Endothelial cell of umbilical vein (primary cell): ENCODE results near the gene CYP27C1. TPM values are rescaled to one million over a fixed set of nuclear protein-coding genes. Genes with fewer than 3 reads are reported as not detected.

Experiments used
- BruUV-seq: library from RNA; stranded (reverse); fragments of 400-500 nt; replicated peaks from 2 replicates; lab custom pipeline; 2021; lab: Mats Ljungman, UMichigan
- CTCF ChIA-PET: fragments of 300-600, 350-600 bp; sonication (Branson Sonifier 250); formaldehyde crosslinking; loops from one replicate; lab custom pipeline; 2021; ENCODE audit warnings: antibody characterized with exemption, inconsistent platforms; lab: Charles Lee
- POLR2A ChIA-PET: fragments of 300-600, 350-600 bp; sonication (Branson Sonifier 250); formaldehyde crosslinking; loops from one replicate; lab custom pipeline; 2021; ENCODE audit warnings: antibody characterized with exemption, inconsistent platforms; lab: Charles Lee
- DNase-seq: peaks from one replicate; pipeline ENCODE4 v3.0.0-alpha.2; 2011; ENCODE audit warnings: low read depth, low spot score
- FAIRE-seq: peaks from 2 replicates; lab custom pipeline; 2011; peaks lifted over from hg19 to GRCh38; lab: Jason Lieb, UNC
- H2AFZ ChIP-seq: 2 replicates; pipeline ENCODE4 v1.6.0; 2012; ENCODE audit warnings: low read depth, low read length, control low read depth, inconsistent platforms
- H3K27ac ChIP-seq: 2 replicates; pipeline ENCODE4 v1.5.1; 2011; ENCODE audit warnings: low read depth, mild to moderate bottlenecking, control low read depth, low read length, moderate library complexity; ENCODE audit not compliant: insufficient read depth
- H3K27me3 ChIP-seq, 2 experiments: 2 replicates each; pipeline versions ENCODE4 v1.6.0 to v1.6.1; 2011; ENCODE audit warnings: low read length in 2 of 2, mixed read lengths in 1 of 2; ENCODE audit not compliant: control insufficient read depth in 2 of 2, insufficient read depth in 2 of 2
- H3K36me3 ChIP-seq, 2 experiments: 2 replicates in 1 of 2; 3 replicates in 1 of 2; pipeline ENCODE4 v1.5.1; 2011; ENCODE audit warnings: low read length in 2 of 2, mild to moderate bottlenecking in 1 of 2, moderate library complexity in 1 of 2; ENCODE audit not compliant: control insufficient read depth in 2 of 2, insufficient read depth in 2 of 2; ENCODE audit errors: extremely low read depth in 1 of 2
- H3K4me1 ChIP-seq: 3 replicates; pipeline ENCODE4 v1.5.1; 2011; ENCODE audit warnings: mild to moderate bottlenecking, low read length; ENCODE audit not compliant: control insufficient read depth, insufficient read depth; ENCODE audit errors: extremely low read depth
- H3K4me2 ChIP-seq: 2 replicates; pipeline ENCODE4 v1.6.1; 2011; ENCODE audit warnings: low read length, control low read depth, mixed read lengths; ENCODE audit not compliant: insufficient read depth
- H3K4me3 ChIP-seq, 3 experiments: fragments of 200-600 bp in 1 of 3; sonication (generic), shearing (Covaris generic) in 1 of 3; replicated peaks in 1 of 3; 2 replicates each; pipeline ENCODE4 v1.5.1; 2011 to 2016; ENCODE audit warnings: control low read depth in 3 of 3, low read length in 3 of 3, mild to moderate bottlenecking in 2 of 3, inconsistent platforms in 1 of 3, low read depth in 1 of 3, moderate library complexity in 1 of 3; ENCODE audit not compliant: insufficient read depth in 1 of 3
- H3K79me2 ChIP-seq: 2 replicates; pipeline ENCODE4 v1.6.0; 2012; ENCODE audit warnings: low read length, inconsistent platforms; ENCODE audit not compliant: control insufficient read depth, insufficient read depth
- H3K9ac ChIP-seq: replicated peaks from 2 replicates; pipeline ENCODE3; 2011; ENCODE audit warnings: low read length, control low read depth; ENCODE audit not compliant: insufficient read depth; ENCODE audit errors: extremely low read depth
- H3K9me1 ChIP-seq: replicated peaks from 3 replicates; pipeline ENCODE4 v1.6.0; 2011; ENCODE audit warnings: mild to moderate bottlenecking, low read length; ENCODE audit not compliant: control insufficient read depth, insufficient read depth; ENCODE audit errors: extremely low read depth
- H3K9me3 ChIP-seq: replicated peaks from 2 replicates; pipeline ENCODE4 v1.5.1; 2012; ENCODE audit warnings: low read length, inconsistent platforms; ENCODE audit not compliant: control insufficient read depth, insufficient read depth
- H4K20me1 ChIP-seq: replicated peaks from 2 replicates; pipeline ENCODE3; 2011; ENCODE audit warnings: mild to moderate bottlenecking, low read length; ENCODE audit not compliant: control insufficient read depth, insufficient read depth; ENCODE audit errors: extremely low read depth
- CTCF ChIP-seq, 2 donors: IDR thresholded peaks; 1 replicate in 1 of 2; 2 replicates in 1 of 2; pipeline ENCODE4 v1.5.1; 2011; ENCODE audit warnings: low read length in 2 of 2, mild to moderate bottlenecking in 2 of 2, moderate library complexity in 2 of 2, control low read depth in 1 of 2, inconsistent platforms in 1 of 2, low read depth in 1 of 2; ENCODE audit not compliant: insufficient read depth in 1 of 2; ENCODE audit errors: extremely low read depth in 1 of 2
- EZH2 ChIP-seq: IDR thresholded peaks from 2 replicates; pipeline ENCODE4 v1.6.1; 2012; ENCODE audit warnings: borderline replicate concordance, low read depth, mild to moderate bottlenecking, moderate library complexity, low read length, inconsistent platforms; ENCODE audit not compliant: severe bottlenecking
- FOS ChIP-seq: IDR thresholded peaks from 2 replicates; pipeline ENCODE4 v1.6.1; 2011; ENCODE audit warnings: mild to moderate bottlenecking, low read length, moderate library complexity, borderline replicate concordance; ENCODE audit not compliant: insufficient read depth
- GATA2 ChIP-seq: IDR thresholded peaks from 2 replicates; pipeline ENCODE4 v1.7.0; 2011; ENCODE audit warnings: low read depth, mild to moderate bottlenecking, moderate library complexity, mixed read lengths, low read length; ENCODE audit not compliant: insufficient read length, insufficient read depth
- JUN ChIP-seq: IDR thresholded peaks from 2 replicates; pipeline ENCODE4 v1.6.1; 2011; ENCODE audit warnings: borderline replicate concordance, low read depth; ENCODE audit not compliant: insufficient read length, insufficient read depth
- MAX ChIP-seq: IDR thresholded peaks from 2 replicates; pipeline ENCODE4 v1.6.1; 2011; ENCODE audit not compliant: insufficient read depth, insufficient read length
- MYC ChIP-seq: IDR thresholded peaks from one replicate; pipeline ENCODE4 v1.6.1; 2011; ENCODE audit warnings: mild to moderate bottlenecking, low read depth, low read length
- POLR2A ChIP-seq: IDR thresholded peaks from 2 replicates; pipeline ENCODE4 v1.6.1; 2012; ENCODE audit warnings: low read depth, mild to moderate bottlenecking, control low read depth, low read length
- POLR2AphosphoS5 ChIP-seq: IDR thresholded peaks from 2 replicates; pipeline ENCODE4 v1.6.1; 2012; ENCODE audit warnings: low read depth, mild to moderate bottlenecking, control low read depth, low read length, moderate library complexity; ENCODE audit not compliant: insufficient read depth
- dilution Hi-C: fragments of 300-500 bp; cut with MboI; formaldehyde crosslinking; loops from one replicate; pipeline ENCODE4 v1.15.0; 2019; ENCODE audit warnings: low sequenced_read_pairs; ENCODE audit not compliant: extremely low pct_ligation_motif_present
- intact Hi-C: fragments of 100-400 bp; cut with micrococcal nuclease; formaldehyde crosslinking; loops from one replicate; pipeline ENCODE4 v1.10.0; 2022
- polyA plus RNA-seq, 4 experiments: library from polyadenylated mRNA; depleted of rRNA in 3 of 4; stranded (reverse) in 3 of 4; unstranded in 1 of 4; fragments of >200 nt; gene quantifications; 2 replicates each; pipeline versions ENCODE4 v1.2.1 to v1.2.3, GENCODE V29; 2011 to 2012; ENCODE audit warnings: missing spikeins in 1 of 4
- total RNA-seq: library from RNA; stranded (reverse); gene quantifications from 2 replicates; pipeline ENCODE4 v1.2.3, GENCODE V29; 2021

The CYP27C1 gene
- total and polyA plus RNA-seq, 2 donors (not counting 3 experiments of a cell fraction or from before 2014, with no cell fraction given) = not detected

- no peaks in the 10 kb centered on the region for H3K36me3 ChIP-seq
- H4K20me1 ChIP-seq = no peaks in the 10 kb centered on the region
- FAIRE-seq (no peak), DNase-seq (no peak)
- CTCF ChIA-PET = no interaction called here
- H3K4me2 ChIP-seq = no peak overlapping the region
- H3K4me3 ChIP-seq = no peak overlapping the region
- H3K79me2 ChIP-seq = no peaks in the 10 kb centered on the region
- no peak overlapping the region for H3K9ac ChIP-seq
- intact Hi-C loops = no loop called here
- H2AFZ ChIP-seq = no peak overlapping the region
- H3K9me3 ChIP-seq = no peaks in the 10 kb centered on the region
- BruUV-seq = no TSS peak
- no peak overlapping the region for H3K27ac ChIP-seq
- H3K27me3 ChIP-seq = peaks cover 0 to 3% of the 10 kb centered on the region in 2 experiments
- H3K9me1 ChIP-seq = no peaks in the 10 kb centered on the region
- H3K4me1 ChIP-seq = peaks cover 10% of the 10 kb centered on the region
- POLR2A ChIA-PET = no interaction called here
- TF ChIP-seq FOS (no peak), POLR2AphosphoS5 (no peak), POLR2A (no peak), MYC (no peak), MAX (no peak), JUN (no peak), CTCF (IDR thresholded peaks at IDR 0.05; ENCODE audit: extremely low read depth in 1 of 2, insufficient read depth in 1 of 2, low read depth in 1 of 2, low read length in 2 of 2) (no peak), EZH2 (no peak), GATA2 (no peak)
- dilution Hi-C loops = no loop called here
These were observed 38.2 kb downstream of the CYP27C1 start for GRCh38 chr2:127181851-127182250.
